Activated effector memory CD4-positive, alpha-beta T cell treated with anti-CD3 and anti-CD28 coated beads, Interleukin-2, amount 50 U/mL, for 16 hours (primary cell): ENCODE data around the gene ATG10.
"Not testable (repeated sequence)": the region's sequence is repeated elsewhere in the genome, so short reads cannot be mapped to it uniquely, and the experiment has no call there.

Experiments used
- DNase-seq: peaks from one replicate; pipeline ENCODE4 v3.0.0-alpha.2; 2020

The ATG10 gene

GRCh38 chr5:81971712-81972491 lies at the start of gene ATG10:
Gene ATG10 (plus strand): TSS chr5:81972023. CDS start chr5:81987571, 15,548 bp downstream.
- peak; percentile 96 for DNase-seq

DNA sequence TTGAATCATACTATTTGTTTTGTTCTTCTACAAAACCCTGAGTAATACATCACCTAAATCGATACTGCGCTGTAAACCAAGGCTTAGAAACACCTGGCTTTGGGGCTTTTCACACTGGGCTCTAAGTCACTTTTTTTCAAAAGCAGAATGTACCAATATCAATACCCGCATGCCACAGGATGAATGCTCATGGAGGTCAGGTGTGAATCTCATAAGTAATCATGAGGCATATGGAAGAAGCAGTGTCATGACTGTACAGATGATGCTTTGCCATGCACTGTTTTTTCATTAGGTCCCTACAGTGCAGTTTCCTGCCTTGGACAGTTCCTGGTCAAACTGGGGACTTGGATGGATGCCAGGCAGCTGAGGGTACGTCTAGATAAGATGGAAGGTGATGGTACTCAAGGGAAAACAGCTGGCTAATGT lies 49.0 kb upstream of the ATG10 start:
- no peak for DNase-seq

DNA sequence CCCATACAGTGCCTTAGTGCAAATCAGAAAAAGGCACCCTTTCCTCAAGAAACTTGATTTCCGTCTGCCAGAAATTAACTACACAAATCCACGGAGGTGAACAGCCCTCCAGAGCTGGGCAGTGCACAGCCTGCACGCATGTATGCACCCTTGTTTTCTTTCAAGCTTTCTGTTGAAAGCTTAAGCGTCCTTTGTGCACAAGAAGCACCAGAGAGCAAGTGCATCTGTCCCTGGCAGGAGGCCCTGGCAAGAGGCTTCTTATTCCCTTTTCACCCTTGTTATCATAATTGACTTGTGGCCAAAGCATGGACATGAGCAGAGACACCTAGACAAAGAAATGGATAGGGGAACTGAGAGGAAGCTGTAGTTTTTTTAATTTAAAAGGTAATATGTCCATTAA lies 47.4 kb upstream of the ATG10 start:
- DNase-seq: no peak

DNA sequence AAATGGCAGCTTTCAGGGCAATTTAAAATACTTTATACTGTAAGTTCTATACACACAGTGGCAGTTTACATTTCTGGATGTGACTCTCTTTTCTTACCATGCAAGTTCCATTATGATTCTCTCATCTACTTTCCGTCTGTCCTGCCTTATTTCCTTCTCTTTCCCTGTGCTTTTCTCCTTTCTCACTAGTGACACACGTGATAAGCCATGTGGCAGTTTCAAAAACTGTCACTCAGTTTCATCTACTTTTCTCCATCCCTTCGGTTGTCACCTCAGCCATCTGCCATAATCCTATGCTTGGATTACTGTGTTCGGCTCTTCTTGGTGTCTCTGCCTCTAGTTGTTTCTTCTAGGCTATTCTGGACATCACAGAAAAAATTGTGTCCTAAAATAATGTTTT lies 46.8 kb upstream of the ATG10 start:
- DNase-seq: no peak

DNA sequence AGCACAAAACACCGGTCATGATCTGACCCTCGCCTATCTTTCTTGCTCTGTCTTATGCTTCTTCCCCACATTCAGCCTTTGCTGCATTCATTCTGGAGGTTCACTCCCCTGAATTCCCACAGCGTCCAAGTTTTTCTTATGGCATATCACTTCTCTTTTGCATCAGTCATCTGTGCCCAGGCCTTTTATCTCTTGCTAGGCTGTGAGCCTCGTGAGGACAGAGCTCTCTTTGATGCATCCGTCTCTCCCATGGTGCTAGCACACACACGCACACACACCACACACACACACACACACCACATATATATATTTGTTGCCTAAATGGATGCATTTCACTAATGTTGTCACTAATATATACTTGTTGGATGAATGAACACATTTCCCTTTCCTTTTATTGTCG lies 45.8 kb upstream of the ATG10 start:
- DNase-seq: no peak

DNA sequence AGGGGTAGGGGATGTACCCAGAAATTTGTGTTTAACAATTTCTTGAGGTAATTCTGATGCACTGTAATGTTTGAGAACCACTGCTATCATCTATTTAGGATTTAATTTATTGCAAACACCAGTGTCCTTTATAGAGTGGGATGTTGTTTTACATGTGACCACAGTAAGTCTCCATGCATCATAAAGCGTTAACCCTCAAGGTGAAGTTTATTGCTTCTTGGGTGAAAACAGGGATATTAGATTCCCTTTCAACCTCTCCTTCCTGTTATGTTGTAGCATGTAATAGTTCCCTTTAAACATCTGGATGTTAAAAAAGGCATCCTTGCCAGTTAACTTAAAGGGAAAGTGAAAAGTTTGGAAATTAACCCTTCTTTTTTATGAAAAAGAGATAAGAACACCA lies 35.8 kb upstream of the ATG10 start:
- no peak for DNase-seq

GRCh38 chr5:81936750-81937149 lies 35.1 kb upstream of the ATG10 start:
- DNase-seq: no peak

DNA sequence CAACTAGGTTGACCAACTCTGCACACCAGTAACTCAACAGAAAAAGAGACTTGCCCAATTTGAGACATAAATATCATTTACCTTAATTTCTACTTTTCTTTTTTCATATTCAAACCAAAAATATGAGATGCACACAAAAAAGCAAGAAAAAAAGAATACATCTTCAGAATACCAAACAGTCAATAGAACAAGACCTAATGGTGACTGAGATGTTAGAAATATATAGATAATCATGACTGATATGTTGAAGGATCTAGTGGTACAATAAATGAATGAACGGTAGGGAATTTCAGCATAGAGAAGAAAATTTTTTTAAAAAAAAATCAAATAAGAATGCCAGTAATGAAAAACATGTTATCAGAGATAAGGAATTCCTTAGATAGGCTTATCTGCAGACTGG lies 29.1 kb upstream of the ATG10 start:
- DNase-seq: no peak

- no peak for DNase-seq
Measured at GRCh38 chr5:81948349-81948748, 23.5 kb upstream of the ATG10 start.

DNA sequence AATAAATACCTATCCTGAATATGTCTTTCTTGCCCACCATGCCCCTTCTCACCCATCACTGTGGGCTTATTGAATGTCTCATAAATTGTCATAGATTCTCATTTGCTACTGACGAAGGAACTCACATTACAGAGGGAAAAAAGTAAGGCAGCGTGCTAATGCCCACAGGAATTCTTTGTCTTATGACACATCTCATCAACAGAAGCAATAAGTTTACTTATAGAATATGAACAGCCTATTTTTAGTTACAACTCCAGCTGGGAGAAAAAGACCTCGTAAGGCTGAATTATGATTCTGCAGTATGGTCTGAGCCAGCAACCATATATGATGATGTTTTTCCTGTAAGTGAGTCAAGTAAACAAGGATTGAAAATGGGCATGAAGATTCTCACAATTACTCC lies 22.4 kb upstream of the ATG10 start:
- no peak for DNase-seq

DNA sequence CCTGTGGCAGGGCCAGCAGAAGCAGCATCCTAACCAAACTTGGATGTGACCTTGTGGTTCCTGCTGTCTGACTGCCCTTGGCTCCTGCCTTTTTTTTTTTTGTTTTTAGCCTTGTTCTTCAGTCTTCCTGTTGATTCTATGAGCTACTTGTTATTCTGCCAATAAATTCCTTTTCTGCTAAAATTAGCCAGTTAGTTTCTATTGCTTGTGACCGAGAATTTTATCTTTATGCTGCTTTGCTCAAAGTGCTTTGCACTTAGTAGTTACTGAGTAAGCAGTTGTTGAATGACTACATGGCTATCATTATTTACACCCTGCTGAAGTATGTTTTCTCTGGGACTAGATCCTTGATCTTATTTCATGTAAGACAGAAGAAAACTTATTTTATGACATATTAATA lies 20.8 kb upstream of the ATG10 start:
- DNase-seq: no peak

- not testable (repeated sequence) for DNase-seq
Measured at GRCh38 chr5:81954796-81955195, 17.0 kb upstream of the ATG10 start.

GRCh38 chr5:81958129-81958528 lies 13.7 kb upstream of the ATG10 start:
- not testable (repeated sequence) for DNase-seq

DNA sequence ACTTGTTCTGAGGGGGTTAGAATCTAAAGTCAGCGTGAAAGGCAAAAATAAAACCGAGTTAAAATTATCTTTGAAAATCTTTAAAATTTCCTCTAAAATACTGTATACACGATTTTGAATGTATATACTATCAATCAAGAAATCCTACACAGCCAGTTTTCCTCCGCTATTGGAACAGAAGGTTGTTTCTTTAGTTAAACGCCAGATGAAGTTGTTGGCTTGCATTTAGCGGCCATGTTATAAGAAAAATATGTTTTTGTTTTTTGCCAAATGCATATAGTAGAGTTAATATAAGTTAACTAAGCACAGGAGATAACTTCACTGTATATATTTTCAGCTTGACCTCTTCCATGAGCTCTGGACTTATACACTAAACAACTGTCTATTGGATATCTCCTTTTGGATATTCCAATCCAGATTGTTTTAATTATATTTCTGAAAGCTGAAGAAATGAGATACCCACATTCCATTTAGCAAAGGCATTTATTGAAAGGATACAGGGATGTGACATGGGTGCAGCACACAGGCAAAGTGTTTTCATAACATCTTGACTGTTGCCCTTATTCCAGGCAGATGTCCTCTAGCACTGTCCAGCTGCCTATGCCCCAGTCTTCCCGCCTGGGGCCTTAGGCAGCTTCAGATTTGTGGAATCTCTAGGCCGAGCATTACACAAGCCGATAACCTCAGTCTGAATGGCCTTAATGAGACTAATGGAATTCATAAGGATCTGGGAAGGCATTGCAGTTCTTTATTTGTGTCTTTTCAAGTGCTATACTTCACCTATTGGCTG lies 10.0 kb upstream of the ATG10 start:
- no peak for DNase-seq

DNA sequence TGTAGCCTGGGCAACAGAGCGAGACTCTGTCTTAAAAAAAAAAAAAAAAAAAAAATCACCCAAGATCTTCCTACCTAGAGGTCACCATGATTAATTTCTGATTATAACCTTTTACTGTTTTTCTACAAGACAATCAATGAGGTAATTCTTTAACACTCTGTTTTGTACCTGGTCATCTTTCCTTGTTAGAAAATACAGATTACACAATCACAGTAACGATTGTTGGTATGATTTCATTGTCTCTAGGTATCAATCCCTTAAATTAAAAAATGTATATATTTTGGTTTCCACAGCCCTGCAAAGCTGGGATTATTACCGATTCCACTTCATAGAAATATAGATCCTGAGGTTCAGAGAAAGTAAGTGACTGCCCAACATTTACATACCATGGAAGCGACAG lies 8.3 kb upstream of the ATG10 start:
- no peak for DNase-seq

- DNase-seq: no peak
Measured at GRCh38 chr5:81965524-81965923, 6.3 kb upstream of the ATG10 start.

DNA sequence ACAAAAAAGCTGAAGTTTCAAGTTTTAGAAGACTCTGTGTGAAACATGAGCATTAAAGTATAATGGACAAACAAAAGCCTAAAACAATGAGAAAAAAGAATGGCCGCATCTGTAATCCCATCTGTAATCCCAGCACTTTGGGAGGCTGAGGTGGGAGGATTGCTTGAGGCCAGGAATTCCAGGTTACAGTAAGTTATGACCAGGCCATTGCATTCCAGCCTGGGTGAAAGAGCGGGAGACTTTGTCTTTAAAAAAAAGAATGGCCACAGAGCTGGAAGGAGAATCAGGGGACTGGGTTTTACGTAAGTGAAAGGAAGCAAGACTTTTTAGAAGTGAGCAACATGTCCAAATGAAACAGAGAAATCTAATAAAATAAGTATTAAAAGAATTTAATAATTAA lies 2.6 kb upstream of the ATG10 start:
- no peak for DNase-seq

- no peak for DNase-seq
Measured at GRCh38 chr5:81969912-81970311, 1.9 kb upstream of the ATG10 start.

- no peak for DNase-seq
Measured at GRCh38 chr5:81971111-81971711, 612 bp upstream of the ATG10 start.

DNA sequence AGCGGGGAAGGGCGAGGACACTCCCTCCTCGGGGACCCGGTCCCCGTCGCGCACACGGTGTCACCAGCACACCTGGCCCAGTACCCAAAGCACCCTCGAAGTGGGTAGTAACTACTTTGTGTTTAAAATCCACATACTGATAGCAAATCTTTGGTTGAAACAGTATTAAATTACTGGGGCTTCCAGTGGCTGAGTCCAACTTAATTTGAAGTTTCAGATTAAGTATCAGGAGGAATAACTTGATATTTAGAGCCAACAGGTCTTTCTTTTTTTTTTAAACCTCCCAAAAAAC lies 615 bp downstream of the ATG10 start:
- DNase-seq: no peak

- DNase-seq: no peak
Measured at GRCh38 chr5:81980160-81980559, 8.3 kb downstream of the ATG10 start.

DNA sequence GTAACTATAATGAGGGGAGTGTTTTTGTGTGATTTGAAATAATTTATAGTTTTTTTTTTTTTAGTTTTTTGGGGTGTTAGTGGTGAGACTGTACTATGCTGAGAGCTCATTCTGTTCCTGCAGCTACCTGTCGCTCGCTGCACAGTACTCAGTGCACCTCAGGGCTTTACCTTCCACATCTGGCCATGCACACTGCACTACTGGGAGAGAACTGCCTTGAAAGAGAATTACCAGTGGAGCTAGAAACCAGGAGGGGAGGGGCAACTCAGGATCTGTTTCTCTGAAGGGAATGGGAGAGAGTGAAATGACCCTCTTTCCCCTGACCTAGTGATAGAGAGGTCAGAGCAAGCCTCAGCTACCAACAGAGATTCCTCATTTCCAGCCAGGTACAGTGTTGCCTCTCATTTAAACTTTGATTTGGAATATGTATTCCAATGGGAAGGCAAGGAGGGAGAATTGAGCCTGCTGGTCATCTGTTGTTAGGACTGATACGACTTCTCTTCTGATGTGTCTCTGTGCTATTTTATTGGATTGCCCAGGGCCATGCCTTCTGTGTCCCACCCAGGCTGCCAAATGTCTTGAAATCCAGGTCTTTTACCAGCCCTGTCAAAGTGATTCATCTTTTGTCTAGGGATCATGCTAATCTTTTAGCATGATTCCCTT lies 8.9 kb downstream of the ATG10 start:
- DNase-seq: no peak

DNA sequence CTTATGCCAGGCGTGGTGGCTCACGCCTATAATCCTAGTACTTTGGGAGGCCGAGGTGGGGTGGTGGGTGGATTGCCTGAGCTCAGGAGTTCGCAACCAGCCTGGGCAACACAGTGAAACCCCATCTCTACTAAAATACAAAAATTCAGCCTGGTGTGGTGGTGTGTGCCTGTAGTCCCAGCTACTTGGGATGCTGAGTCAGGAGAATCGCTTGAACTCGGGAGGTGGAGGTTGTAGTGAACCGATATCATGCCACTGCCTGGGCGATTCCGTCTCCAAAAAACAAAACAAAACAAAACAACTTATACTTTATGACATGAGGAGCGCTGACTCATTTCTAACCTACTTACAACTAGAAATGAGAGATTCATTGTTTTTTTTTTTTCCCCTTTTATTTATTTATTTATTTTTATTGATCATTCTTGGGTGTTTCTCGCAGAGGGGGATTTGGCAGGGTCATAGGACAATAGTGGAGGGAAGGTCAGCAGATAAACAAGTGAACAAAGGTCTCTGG lies 10.4 kb downstream of the ATG10 start:
- DNase-seq: not testable (repeated sequence)
